Measurements from ENCODE around the gene NDUFAF3.

Gene NDUFAF3

DNA sequence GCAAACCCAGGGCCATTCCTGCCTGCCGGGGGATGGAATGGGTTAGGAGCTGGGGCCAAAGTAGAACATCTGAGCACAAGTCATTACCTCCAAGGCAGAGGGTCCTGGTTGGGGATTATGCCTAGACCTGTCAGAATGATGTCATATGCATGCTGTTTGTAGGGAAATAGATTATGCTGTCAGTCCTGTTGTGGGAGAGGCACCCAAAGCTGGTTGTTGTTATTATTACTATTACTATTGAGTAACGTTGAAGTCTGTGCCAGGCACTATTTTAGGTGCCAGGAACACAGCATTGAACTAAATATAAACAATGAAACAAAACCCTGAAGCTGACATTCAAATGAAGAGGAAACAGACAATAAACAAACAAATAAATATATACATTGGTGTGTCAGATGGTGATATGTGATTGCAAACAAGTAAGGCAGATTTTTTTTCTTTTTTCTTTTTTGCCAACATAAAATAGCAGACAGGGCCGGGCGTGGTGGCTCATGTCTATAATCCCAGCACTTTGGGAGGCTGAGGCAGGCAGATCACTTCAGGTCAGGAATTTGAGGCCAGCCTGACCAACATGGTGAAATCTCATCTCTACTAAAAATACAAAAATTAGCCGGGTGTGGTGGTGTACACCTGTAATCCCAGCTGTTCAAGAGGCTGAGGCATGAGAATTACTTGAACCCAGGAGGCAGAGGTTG is 29.9 kb upstream of the NDUFAF3 start:
- DNase-seq (ENCODE audit: extremely low read depth, low read depth), result no peak
- TF ChIP-seq, protein P1, sequence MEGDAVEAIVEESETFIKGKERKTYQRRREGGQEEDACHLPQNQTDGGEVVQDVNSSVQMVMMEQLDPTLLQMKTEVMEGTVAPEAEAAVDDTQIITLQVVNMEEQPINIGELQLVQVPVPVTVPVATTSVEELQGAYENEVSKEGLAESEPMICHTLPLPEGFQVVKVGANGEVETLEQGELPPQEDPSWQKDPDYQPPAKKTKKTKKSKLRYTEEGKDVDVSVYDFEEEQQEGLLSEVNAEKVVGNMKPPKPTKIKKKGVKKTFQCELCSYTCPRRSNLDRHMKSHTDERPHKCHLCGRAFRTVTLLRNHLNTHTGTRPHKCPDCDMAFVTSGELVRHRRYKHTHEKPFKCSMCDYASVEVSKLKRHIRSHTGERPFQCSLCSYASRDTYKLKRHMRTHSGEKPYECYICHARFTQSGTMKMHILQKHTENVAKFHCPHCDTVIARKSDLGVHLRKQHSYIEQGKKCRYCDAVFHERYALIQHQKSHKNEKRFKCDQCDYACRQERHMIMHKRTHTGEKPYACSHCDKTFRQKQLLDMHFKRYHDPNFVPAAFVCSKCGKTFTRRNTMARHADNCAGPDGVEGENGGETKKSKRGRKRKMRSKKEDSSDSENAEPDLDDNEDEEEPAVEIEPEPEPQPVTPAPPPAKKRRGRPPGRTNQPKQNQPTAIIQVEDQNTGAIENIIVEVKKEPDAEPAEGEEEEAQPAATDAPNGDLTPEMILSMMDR (IDR thresholded peaks at IDR 0.05; ENCODE audit: low read depth, low read length, missing control alignments), result no peak
- peak overlapping the region; percentile 81 for H3K4me3 ChIP-seq (replicated peaks; ENCODE audit: low read depth, low read length)

DNA sequence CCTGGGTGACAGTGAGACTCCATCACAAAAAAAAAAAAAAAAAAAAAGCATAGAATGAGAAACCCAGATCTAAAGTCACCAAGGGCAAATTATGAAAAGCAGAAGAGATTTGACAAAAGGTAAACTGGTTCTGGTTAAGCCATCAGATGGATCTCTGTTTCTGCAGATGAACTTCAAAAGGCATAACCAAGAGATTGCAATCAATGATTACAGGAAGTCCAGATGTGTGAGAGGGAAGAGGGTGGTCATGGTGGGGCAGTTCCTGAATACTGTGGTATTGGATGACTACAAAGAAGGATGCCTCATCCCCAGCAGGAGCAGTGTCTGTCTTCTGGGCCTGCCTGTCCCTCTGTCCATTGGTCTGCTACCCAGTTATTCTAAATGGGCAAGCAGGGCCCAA is 28.1 kb upstream of the NDUFAF3 start:
- H3K4me3 ChIP-seq (replicated peaks; ENCODE audit: low read depth, low read length), result no peak overlapping the region

DNA sequence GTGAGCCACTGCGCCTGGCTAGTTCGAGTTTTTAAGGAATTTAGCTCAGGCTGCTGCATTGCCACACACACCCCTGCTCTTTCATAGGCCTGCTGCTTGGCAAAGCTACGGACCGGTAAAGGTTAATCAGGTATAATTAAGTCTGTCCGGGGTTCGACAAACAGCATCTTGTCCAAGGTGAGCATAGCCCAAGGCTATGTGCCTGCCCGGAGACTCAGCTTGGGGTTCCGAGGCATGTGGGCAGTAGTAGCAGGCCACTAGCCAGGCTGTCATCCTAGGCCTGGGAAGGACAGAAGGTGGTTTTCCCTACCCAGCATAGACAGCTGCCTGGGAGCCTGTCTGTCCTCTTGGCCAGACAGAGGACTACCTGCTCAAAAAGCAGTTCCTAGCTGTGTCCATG is 25.3 kb upstream of the NDUFAF3 start:
- TF ChIP-seq, protein P1 (IDR thresholded peaks at IDR 0.05; ENCODE audit: low read depth, low read length, missing control alignments), result no peak
- DNase-seq (ENCODE audit: extremely low read depth, low read depth), result no peak
- no peak overlapping the region for H3K4me3 ChIP-seq (replicated peaks; ENCODE audit: low read depth, low read length)

More for the DNA sequence above, 28.1 kb upstream of the NDUFAF3 start:
- no peak for DNase-seq (ENCODE audit: extremely low read depth, low read depth)
- TF ChIP-seq, protein P1 (IDR thresholded peaks at IDR 0.05; ENCODE audit: low read depth, low read length, missing control alignments), result no peak

DNA sequence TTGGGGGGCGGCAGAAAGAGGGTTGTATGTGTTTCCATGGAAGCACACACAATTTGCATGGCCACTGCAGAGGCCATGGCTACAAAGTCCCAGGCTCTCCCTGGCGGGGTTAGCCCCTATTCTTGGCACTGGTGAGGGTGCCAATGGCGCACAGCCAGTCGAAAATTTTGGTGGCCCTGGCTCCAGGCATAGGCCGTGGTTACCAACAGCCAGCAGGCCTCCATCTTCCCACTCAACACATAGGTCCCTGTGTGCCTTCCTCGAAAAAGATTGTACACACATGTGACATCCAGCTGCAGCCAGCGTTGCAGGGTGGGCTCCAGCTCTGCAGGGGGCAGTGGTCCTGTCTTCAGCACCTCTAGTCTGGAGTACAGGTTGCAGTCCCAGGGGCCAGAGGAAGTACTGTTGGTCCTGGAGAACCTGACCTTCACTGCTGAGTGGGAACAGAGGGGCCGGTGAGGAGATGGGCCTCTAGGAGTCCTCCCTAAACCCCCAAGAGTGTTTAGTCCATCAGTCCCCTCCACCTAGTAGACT is 24.8 kb upstream of the NDUFAF3 start:
- TF ChIP-seq, protein P1 (IDR thresholded peaks at IDR 0.05; ENCODE audit: low read depth, low read length, missing control alignments), result no peak
- no peak for DNase-seq (ENCODE audit: extremely low read depth, low read depth)
- H3K4me3 ChIP-seq (replicated peaks; ENCODE audit: low read depth, low read length), result no peak overlapping the region

DNA sequence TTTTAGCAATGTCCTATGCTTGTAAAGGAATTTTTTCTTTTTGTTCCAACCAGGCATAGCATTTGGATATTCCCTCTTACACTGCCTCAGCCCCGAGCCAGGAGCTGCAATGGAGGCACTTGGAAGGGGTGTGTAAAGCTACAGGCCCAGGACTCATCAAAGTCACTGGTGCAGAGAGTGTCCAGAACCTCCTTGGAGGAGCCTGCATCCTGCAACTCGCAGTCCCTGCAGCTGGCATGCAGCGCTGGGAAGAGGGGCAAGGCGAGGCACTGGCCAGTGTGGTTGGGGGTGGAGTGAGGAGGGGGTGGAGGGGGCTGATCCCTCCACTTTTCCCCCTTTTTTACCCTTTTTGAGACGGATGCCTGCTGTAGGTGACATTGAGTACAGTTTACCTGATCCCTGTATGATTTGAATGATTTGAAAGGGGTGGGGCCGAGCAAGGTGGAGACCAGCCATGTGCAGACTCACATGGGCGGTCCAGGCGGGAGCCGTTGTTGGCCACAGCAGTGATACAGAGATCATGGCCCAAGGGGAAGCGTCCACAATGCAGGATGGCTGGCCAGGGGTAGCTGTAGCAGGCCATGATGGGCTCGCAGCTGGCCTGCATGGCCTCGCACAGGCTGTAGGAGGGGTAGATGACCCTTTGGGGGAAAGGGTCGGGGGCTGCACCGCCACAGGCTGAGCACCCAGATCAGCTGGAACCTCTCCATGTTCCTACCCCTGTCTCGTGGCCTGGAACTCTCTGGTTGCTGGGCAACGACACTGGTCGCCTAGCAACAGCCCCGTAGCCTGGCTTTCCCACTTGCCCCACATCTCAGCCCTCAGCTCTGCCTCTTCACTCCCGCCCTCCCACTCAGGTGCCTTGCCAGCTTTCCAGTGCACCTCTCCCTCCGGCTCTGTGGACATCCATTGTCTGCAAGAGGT is 23.9 kb upstream of the NDUFAF3 start:
- no peak for DNase-seq (ENCODE audit: extremely low read depth, low read depth)
- TF ChIP-seq, protein P1 (IDR thresholded peaks at IDR 0.05; ENCODE audit: low read depth, low read length, missing control alignments), result no peak
- H3K4me3 ChIP-seq (replicated peaks; ENCODE audit: low read depth, low read length), result no peak overlapping the region

DNA sequence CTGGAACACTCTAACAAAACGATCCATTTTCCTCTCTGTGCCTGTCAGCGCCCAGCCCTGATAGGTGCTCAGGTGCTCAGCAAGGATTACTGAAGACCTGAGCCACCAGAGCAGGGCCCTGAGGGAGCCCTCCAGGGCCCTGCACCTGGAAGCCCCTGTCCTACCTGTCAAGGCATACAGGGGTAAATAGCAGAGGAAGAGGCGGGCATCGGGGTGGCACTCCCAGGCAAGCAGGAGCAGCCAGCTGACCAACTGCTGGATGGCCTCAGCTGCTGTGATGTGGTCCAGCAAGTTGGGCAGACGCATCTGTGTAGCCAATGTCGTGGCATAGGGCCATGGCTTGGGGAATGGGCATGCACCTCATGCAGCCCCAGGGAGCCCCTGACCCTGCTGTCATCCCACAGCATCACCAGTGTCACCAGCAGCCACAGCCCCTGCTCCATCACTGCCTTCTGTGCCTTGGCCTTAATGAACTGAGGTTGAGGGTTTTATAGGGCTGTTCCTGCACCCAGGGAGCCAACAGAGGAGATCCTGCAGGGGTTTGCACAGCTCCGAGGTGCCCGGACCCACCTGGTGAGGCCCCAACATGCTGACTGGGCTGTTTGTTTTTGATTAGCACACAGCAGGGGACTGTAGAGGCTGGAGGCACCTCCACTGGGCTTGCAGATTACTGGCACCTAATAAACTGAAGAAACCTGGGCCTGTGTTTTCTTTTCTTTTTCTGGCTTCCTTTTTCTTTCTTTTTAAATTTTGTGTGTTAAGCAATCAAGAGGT is 22.6 kb upstream of the NDUFAF3 start:
- TF ChIP-seq, protein P1 (IDR thresholded peaks at IDR 0.05; ENCODE audit: low read depth, low read length, missing control alignments), result no peak
- H3K4me3 ChIP-seq (replicated peaks; ENCODE audit: low read depth, low read length), result no peak overlapping the region
- no peak for DNase-seq (ENCODE audit: extremely low read depth, low read depth)

Data from HFF-Myc (cell line).